ENCODE results near the gene SPRING1. TPM values are rescaled to one million over a fixed set of nuclear protein-coding genes. Genes with fewer than 3 reads are reported as not detected.
"Not testable (repeated sequence)": the region's sequence is repeated elsewhere in the genome, so short reads cannot be mapped to it uniquely, and the experiment has no call there.

Gene SPRING1
- total RNA-seq, 1 donor from 2014 or later, result 34.7 TPM

DNA sequence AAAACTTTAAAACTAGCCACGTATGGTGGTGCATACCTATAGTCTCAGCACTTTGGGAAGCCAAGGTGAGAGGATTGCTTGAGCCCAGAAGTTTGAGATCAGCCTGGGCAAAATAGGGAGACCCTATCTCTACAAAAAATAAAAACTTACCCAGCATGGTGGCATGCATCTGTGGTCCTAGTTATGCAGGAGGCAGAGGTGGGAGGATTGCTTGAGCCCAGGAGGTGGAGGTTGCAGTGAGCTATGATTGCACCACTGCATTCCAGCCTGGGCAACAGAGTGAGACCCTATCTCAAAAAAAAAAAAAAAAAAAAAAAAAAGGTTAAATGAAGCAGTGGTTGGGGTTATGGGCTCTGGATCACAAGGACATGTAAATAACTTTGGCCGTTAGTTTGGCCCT, 4.9 kb upstream of the SPRING1 start:
- intact Hi-C loops (cut with micrococcal nuclease), result not testable (repeated sequence)

DNA sequence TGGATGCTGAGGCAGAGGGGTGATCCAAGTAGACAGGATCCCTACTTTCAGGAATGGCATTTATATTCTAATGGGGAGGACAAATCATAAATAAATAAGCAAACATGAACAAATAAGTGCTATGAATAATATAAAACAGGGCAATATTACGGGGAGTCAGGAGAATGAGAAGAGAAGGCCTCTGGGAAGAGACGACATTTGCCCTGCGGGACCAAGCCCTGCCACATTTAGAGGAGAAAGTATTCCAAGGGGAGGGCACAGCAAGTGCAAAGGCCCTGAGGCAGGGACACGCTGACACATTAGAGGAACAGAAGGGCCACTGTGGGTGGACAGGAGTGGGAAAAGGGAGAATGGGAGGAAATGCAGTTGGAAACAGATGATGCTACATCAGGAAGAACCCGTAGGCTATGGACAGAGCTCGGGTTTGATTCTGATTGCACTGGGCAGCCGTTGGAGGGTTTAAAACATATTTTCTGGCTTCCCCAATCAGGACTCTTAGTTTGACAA, 1.6 kb upstream of the SPRING1 start:
- intact Hi-C loops (cut with micrococcal nuclease), result loop anchor here (2.0 to 5.0 kb wide), 3 partner anchors 67 to 1638 kb away; partner anchors contain the start of gene SUDS3

DNA sequence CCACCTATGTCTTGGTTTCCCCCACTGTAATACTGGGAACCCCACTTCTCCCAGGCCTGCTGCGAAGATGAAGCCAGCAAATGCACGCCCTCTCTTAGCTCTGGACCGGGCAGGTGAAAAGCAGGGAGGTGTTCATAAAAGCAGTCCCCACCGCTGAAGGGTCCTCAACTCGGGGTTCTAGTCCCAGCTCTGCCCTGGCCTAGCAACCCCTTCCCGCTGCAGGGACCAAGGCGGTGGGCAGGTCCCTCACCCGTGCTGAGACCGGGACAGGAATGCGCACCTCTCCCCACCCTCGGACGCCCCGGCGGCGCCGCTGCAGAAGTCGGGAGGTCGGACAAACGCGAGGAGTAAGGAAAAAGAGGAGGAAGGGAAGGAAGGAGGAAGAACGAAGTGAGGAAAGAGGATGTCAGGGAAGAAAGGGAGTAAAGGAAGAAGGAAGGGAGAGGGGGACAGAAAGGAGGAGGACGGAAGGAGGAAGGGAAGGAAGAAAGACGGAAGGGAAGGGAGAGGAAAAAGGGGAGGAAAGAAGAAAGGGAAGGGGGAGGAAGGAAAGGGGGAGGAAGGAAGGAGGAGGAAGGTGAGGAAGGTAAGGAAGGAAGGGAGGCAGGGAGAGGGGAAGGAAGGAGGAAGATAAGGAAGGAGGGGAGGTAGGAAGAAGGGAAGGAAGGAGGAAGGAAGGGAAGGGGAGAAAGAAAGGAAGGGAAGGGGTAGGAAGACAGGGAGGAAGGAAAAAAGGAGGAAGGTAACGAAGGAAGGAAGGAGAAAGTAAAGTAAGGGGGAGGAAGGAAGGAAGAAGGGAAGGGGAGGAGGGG, 701 bp downstream of the SPRING1 start:
- intact Hi-C loops (cut with micrococcal nuclease), result loop anchor here (5.0 kb wide), 1 partner anchor 1640 kb away; the partner anchor contains the start of gene SUDS3

GRCh38 chr12:116735951-116736599, 1.8 kb downstream of the SPRING1 start:
- intact Hi-C loops (cut with micrococcal nuclease), result loop anchor here (5.0 kb wide), 1 partner anchor 1641 kb away; the partner anchor contains the start of gene SUDS3

- intact Hi-C loops (cut with micrococcal nuclease), result loop anchor here (5.0 kb wide), 1 partner anchor 1642 kb away; the partner anchor contains the start of gene SUDS3
Observed at GRCh38 chr12:116735084-116735483, 2.8 kb downstream of the SPRING1 start.

DNA sequence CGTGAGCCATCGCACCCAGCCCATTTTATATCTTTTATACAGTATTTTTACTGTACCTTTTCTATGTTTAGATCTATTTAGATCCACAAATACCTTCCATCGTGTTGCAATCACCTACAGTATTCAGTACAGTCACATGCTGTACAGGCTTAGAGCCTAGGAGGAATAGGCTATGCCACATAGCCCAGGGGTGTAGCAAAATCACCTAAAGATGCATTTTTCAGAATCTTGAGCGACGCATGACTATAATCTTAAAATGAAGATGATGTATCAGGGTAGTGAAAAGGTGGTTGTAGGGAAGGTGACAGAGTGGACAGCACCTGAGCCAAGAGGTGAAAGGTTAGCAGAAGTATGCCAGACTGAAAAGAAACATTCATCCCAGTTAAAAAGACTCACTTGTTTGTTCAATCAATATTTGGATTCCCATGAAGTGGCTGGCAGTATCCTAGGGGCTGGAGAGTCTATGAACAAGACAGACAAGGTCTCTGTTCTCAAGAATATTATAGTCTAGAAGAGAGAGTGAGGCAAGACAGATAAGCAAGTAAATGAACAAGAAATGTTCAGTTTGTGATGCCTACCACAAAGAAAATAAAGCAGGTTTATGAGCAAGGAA, 3.6 kb downstream of the SPRING1 start:
- intact Hi-C loops (cut with micrococcal nuclease), result no loop called here

DNA sequence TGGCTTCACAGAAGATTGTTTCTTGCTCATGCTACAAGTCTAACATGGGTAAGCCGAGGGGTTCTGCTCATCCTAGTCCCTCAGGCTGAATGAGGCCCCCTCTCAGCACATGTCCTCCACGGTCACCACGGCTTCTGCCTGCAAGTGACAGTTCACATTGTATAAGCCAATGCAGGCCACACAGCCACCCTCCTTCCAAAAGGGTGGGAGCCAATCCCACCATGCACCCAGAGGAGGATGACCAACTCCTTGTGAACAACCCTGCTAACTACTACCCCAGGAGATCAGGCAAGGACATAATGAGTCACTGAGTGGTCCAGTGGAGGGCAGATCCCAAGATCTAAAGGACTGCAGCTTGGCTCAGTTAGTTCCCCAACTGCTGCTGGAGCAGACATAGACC, 6.1 kb downstream of the SPRING1 start:
- intact Hi-C loops (cut with micrococcal nuclease), result no loop called here

GRCh38 chr12:116727891-116728290, 10.0 kb downstream of the SPRING1 start:
- intact Hi-C loops (cut with micrococcal nuclease), result no loop called here

DNA sequence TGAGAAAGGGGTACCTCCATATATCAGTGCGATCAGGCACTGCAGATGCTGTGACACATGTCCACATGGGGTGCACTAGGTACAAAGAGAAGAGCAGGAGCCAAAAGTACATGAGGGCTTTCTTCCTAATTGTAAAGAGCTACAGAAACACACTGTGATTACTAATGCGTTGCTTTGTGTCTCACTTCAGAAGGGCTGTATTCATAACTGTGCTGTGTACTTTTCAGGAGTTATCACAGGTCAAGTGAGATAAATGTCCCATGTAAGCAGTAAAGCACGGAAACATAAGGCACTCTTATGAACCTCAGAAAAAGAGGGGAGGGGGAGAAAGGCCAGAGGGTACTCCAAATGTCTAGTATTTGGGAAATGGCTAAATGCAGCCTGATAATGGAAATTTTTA, 10.6 kb downstream of the SPRING1 start:
- intact Hi-C loops (cut with micrococcal nuclease), result no loop called here

DNA sequence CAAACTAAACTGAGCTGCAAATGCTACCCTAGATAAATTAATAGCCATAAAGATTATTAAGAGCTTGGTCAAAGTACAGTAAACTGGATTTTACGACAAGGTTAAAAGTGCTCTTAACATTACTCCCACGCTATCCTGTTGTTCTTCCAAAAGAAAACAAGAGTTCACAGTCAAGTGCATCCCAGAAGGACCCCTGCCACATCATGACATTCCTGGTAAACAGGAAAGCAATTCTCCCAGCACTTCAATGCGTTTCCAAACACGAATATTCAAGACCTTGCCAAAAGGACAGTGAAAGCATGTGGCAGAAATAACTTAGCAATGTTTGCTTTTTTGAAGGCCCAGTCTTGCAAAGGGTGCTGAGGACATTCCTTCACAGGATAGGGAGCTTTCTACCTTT, 11.2 kb downstream of the SPRING1 start:
- intact Hi-C loops (cut with micrococcal nuclease), result no loop called here

GRCh38 chr12:116722245-116722644, 15.6 kb downstream of the SPRING1 start:
- intact Hi-C loops (cut with micrococcal nuclease), result no loop called here

DNA sequence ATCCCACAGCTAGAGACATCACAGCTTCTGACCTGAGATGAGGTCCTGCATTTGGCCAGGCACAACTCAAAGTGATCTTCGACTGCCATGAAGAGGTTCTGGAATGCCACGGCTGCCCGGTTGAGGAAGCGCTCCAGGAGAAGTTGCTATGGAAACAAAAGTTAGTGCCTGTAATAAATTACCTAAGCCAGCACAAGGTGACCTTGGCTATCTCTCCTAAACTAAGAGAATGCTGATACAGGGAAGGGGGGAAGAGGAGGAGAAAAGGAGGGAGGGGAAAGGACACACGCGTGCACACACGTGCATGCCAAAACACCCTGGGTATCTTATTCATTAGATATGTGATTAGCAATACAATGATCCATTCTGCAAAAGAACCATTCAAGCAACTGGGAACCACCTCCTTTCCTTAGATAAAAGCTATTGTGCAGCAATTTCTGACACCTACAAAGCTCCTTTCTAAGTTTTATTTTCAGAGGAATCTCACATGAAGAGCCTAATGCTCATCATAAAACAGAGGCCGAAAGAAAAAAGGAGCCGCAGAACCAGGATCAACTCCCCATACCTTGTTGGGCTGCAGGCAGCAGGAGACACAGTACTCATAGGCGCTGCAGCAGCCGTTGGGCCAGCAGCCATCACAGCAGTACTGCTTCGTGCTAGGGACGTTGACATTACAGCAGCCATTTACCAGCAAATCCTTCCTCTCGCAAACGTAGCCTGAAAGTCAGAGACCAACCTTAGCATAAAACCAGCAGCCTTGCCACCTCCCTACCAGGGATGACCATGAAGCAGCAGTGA, 17.9 kb downstream of the SPRING1 start:
- intact Hi-C loops (cut with micrococcal nuclease), result no loop called here

DNA sequence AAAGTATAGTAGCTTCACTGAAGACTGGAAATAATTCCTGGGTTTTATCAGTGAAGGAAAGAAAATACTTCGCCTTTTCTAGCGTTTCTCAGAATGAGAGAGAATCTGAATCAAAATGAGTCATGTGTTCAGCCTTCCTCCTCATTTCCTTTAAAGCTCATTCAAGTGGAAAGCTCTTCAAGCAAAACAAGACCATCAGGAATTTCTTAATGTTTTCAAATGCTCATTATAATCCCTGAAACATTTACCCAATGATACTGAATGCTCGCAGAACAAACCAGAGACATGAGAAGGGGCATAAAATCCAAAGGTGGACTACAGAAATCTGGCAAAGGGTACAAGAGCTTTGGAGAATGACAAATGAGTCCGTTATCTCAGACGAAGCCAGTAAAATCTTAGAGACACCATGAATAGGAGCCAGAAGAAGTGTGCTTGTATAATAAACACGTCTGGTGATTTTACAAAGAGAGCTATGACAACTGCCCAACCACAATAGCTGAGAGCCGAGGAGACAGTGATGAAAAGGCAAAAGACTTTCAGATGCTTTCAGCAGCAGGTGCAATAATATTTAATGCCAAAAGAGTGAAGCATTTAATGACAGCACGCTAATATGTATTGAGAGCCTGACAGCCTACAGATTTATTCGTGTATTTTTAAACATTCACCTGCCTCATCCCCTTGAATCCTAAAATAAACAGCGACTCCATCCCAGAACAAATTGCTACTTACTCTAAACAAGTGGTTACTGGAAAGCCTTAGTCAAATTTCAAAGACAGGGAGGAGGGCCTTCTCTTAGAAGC, 19.0 kb downstream of the SPRING1 start:
- intact Hi-C loops (cut with micrococcal nuclease), result no loop called here

- intact Hi-C loops (cut with micrococcal nuclease), result no loop called here
Observed at GRCh38 chr12:116717466-116718437, 20.1 kb downstream of the SPRING1 start.

DNA sequence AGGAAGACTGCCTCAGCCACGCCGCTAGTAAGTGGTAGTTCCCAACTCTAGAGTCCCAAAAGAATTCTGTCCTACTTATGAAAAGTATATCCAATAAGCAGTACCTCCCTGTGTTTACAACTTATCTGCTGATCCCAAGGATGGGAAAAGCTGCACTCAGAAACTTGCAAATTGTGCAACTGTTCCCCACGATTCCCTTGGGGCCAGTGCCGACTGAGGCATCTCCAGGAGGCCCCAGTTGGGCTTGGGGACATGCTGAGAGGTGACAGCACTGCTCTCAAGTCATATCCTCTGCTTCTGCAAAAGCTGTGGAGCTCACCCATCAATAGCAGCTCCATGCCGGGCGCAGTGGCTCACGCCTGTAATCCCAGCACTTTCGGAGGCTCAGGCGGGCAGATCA, 23.7 kb downstream of the SPRING1 start:
- intact Hi-C loops (cut with micrococcal nuclease), result no loop called here

DNA sequence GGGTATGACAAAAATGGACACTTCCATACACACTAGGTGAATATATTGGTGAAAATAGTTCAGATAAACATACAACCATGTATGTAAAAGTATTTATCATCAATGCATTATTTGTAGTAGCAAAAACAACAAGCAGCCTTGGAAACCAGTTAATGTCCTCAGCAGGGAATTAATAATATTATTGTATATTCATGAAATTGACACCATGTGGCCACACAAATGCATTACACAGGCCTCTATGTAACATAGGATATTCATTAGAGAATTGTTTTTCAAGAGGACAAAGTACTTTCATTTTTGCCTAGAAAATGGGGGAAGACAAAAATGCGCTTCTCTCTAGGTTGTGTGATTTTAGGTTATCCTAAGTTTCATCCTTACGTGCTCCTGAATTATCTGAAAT, 24.3 kb downstream of the SPRING1 start:
- intact Hi-C loops (cut with micrococcal nuclease), result no loop called here

DNA sequence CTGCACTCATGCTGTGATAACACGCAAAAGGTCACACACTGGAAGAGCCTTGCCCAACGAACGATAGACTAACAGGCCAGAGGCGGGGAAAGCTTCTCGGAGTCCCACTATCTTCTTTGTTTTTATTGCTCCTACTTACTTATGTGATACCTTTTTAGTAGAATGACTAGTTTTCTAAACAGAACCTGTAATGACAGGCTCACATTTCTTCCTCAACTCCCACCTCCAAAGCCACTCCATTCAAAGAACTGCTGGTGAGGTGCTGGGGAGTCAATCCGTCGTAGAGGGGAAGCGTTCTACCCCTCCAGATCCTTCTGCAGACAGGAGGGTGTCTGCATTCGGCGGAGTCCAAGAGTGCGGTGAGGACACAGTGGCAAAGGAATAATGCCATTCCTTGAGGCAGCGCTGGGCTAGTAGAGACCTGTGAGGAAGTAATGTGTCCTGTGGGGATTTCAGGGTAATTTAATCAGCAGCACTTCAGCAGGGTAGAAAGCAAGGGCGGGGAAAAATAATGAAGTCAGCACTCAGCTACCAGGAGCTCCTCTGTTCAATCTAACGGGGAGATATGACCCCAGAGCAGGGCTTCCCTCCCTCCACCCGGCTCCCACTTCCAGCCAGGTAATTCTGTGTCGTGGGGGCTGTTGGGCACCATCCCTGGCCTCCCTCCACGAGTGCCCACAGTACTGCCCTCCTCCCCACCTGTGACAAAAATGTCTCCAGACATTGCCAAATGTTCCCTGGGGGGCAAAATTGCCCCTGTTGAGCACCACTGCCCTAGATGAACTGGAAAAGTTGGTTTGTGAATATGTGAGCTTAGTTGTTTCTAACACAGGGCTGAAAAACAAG, 25.2 kb downstream of the SPRING1 start:
- intact Hi-C loops (cut with micrococcal nuclease), result no loop called here
